HG02678 (cell line): ENCODE measurements around the gene SPI1.

Source experiments
- ATAC-seq: cut with Tn5 transposase; IDR thresholded peaks from one replicate; pipeline ENCODE4 v1.9.1; 2021; ENCODE audit warnings: mild to moderate bottlenecking, moderate library complexity; ENCODE audit not compliant: unreplicated experiment

SPI1 gene

GRCh38 chr11:47378010-47378835, at the start of gene SPI1:
TSS of gene SPI1 (minus strand) at chr11:47378547. CDS start at chr11:47378353, 194 bp downstream.
- ATAC-seq, result peak; percentile 80

- ATAC-seq, result peak; percentile 91
Measured at GRCh38 chr11:47426062-47426956, 48.0 kb upstream of the SPI1 start, which contains the start of gene PSMC3. TSS of gene PSMC3 (minus strand) at chr11:47426439. CDS start at chr11:47426279, 160 bp downstream.

- ATAC-seq, result no peak
Measured at GRCh38 chr11:47425611-47426010, 47.3 kb upstream of the SPI1 start.

- no peak for ATAC-seq
Measured at GRCh38 chr11:47418454-47419259, 40.3 kb upstream of the SPI1 start.

DNA sequence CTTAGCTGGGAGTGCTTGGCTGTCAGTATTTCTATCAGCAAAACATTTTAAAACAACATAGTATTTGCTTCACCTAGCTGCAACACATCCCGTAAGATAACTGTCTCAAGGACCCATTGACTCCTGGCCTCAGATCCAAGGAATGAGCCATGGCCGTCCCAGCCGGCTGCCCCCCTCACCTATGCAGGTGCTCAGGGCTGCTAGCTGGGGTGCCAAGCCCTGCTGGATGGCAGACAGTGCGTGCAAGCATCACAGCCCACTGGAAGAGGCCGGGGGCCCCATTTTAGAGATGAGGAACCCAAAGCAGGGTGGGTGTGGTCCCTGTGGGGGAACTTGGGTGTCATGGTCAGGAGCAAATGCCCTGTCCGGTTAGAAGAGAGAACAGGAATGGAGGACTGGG, 39.4 kb upstream of the SPI1 start:
- ATAC-seq, result no peak

GRCh38 chr11:47415949-47416472, 37.7 kb upstream of the SPI1 start:
- no peak for ATAC-seq

- ATAC-seq, result no peak
Measured at GRCh38 chr11:47415091-47415854, 36.9 kb upstream of the SPI1 start.

DNA sequence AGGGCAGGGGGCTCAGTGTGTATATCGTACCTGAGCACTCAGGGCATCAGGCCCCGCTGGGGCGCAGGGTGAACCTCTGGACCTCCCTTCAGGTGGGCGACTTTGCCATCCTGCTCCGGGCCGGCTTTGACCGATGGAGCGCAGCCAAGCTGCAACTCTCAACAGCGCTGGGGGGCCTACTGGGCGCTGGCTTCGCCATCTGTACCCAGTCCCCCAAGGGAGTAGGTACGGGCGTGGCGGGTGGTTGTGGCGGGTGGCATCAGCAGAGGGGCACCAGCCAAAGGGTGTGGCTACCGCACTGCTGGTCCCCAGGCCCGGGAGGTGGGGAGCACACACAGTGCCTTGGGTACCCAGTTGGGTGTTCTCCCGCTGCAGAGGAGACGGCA, 36.3 kb upstream of the SPI1 start:
- ATAC-seq, result no peak

- ATAC-seq, result no peak
Measured at GRCh38 chr11:47413908-47414684, 35.7 kb upstream of the SPI1 start.

DNA sequence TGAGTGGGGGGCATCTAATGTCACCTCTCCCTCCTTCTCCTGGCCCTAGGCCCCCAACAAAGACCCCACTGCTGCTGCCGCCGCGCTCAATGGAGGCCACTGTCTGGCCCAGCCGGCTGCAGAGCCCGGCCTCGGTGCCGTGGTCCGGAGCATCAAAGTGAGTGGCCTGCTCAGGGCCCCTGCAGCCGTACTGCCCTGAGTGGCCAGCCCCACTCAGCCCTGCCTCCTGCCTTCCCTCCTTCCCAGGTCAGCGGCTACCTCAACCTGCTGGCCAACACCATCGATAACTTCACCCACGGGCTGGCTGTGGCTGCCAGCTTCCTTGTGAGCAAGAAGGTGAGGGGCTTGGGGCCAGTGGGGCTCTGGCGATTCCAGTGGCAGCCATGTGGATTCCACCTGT, 35.0 kb upstream of the SPI1 start:
- no peak for ATAC-seq

DNA sequence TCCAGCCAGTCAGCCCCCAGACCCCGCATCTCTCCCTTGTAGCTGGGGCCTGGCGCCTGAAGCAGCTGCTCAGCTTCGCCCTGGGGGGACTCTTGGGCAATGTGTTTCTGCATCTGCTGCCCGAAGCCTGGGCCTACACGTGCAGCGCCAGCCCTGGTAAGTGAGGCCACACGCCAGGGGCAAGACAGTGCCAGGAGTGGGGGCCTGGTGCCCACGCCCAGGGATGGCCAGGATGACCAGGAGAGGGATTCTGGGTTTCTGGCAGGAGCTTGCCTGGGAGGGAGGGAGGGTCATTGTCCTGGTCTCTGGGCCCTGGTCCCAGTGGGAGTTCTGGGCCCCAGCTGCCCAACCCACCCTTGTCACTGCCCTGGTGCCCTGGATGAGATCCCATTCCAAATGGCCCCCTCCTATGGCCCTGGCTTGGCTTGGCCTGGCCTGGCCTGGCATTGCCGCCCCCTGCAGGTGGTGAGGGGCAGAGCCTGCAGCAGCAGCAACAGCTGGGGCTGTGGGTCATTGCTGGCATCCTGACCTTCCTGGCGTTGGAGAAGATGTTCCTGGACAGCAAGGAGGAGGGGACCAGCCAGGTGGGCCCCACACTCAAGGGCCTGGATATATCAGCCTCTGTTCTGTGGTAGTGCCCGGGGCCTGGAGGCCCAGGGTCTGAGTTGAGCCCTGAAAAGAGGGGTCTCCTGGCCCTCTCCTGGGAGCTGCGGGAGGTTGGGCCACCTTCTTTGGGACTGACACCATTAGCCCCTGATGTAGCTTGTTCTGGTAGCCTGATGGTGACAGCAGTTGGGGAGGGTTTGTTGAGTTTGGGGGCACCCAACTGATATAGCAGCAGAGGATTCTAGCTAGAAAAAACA, 33.8 kb upstream of the SPI1 start:
- no peak for ATAC-seq

GRCh38 chr11:47410370-47411264, 32.3 kb upstream of the SPI1 start:
- ATAC-seq, result no peak

DNA sequence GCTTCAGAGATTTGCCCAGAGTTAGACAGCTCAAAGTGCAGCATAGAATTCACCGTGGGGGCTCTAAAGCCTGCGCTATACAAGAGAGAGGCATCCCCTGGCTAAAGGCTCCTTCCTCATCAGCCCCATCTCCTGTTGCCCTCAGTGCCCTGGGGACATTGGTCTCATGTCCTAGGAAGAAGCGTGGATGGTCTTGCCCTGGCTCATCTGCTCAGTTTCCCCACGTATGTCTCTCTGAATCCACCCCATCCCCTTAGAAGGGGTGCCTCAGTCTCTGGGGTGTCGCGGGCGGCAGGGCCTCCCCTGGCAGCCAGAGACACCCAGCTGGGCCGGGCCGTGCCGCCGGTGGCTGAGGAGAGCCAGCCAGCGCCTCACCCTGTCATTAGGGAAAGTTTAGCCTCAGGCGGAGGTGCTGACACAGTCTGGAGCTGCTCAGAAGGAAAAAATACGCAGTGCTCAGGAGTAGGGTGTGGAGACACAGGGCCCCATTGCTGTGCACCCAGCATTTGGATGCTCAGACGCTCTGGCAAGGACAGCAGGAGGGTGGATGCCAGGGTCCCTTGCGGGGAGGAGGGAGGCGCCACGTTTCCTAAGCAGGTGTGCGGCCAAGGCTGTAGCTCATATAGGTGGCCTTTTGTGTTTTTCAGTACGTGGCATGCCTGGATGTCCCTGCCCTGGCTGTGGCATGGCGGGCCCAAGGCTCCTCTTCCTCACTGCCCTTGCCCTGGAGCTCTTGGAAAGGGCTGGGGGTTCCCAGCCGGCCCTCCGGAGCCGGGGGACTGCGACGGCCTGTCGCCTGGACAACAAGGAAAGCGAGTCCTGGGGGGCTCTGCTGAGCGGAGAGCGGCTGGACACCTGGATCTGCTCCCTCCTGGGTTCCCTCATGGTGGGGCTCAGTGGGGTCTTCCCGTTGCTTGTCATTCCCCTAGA, 31.4 kb upstream of the SPI1 start:
- no peak for ATAC-seq

GRCh38 chr11:47408598-47409439, 30.5 kb upstream of the SPI1 start:
- peak; percentile 11 for ATAC-seq
